ENCODE data around the gene C1orf210.

Gene C1orf210

GRCh38 chr1:43304771-43305300, 19.5 kb upstream of the C1orf210 start:
- Histone ChIP-seq H3K9ac (ENCODE audit: low read depth in 1 of 2, low read length in 2 of 2) (no peak overlapping the region), H3K27me3 (ENCODE audit: control insufficient read depth in 2 of 2, insufficient read depth in 2 of 2, low read length in 2 of 2) (no peaks in the 10 kb centered on the region), H3K4me3 (ENCODE audit: low read length in 2 of 2) (no peak overlapping the region), H3K27ac (ENCODE audit: low read depth in 2 of 2, low read length in 2 of 2) (no peak overlapping the region), H3K36me3 (ENCODE audit: control insufficient read depth in 2 of 2, insufficient read depth in 2 of 2, low read length in 2 of 2) (no peaks in the 10 kb centered on the region), H3K9me3 (ENCODE audit: control insufficient read depth in 2 of 2, low read length in 2 of 2) (no peaks in the 10 kb centered on the region), H3K4me1 (ENCODE audit: control insufficient read depth in 2 of 2, insufficient read depth in 2 of 2, low read length in 2 of 2) (peaks cover 25 to 28% of the 10 kb centered on the region in 2 donors)

GRCh38 chr1:43304314-43304681, 18.9 kb upstream of the C1orf210 start:
- Histone ChIP-seq H3K9me3 (ENCODE audit: control insufficient read depth in 2 of 2, low read length in 2 of 2) (no peaks in the 10 kb centered on the region), H3K9ac (ENCODE audit: low read depth in 1 of 2, low read length in 2 of 2) (peak overlapping the region in 1 of 2 donors; percentile 22), H3K4me1 (ENCODE audit: control insufficient read depth in 2 of 2, insufficient read depth in 2 of 2, low read length in 2 of 2) (peaks cover 25 to 28% of the 10 kb centered on the region in 2 donors), H3K36me3 (ENCODE audit: control insufficient read depth in 2 of 2, insufficient read depth in 2 of 2, low read length in 2 of 2) (no peaks in the 10 kb centered on the region), H3K27me3 (ENCODE audit: control insufficient read depth in 2 of 2, insufficient read depth in 2 of 2, low read length in 2 of 2) (no peaks in the 10 kb centered on the region), H3K4me3 (ENCODE audit: low read length in 2 of 2) (no peak overlapping the region), H3K27ac (ENCODE audit: low read depth in 2 of 2, low read length in 2 of 2) (peak overlapping the region; percentile 81 to 83)

GRCh38 chr1:43303471-43304313, 18.3 kb upstream of the C1orf210 start:
- Histone ChIP-seq H3K27ac (ENCODE audit: low read depth in 2 of 2, low read length in 2 of 2) (peak overlapping the region; percentile 81 to 83), H3K9me3 (ENCODE audit: control insufficient read depth in 2 of 2, low read length in 2 of 2) (no peaks in the 10 kb centered on the region), H3K27me3 (ENCODE audit: control insufficient read depth in 2 of 2, insufficient read depth in 2 of 2, low read length in 2 of 2) (no peaks in the 10 kb centered on the region), H3K4me1 (ENCODE audit: control insufficient read depth in 2 of 2, insufficient read depth in 2 of 2, low read length in 2 of 2) (peaks cover 25 to 28% of the 10 kb centered on the region in 2 donors), H3K9ac (ENCODE audit: low read depth in 1 of 2, low read length in 2 of 2) (peak overlapping the region in 1 of 2 donors; percentile 44), H3K4me3 (ENCODE audit: low read length in 2 of 2) (peak overlapping the region in 1 of 2 donors; percentile 17), H3K36me3 (ENCODE audit: control insufficient read depth in 2 of 2, insufficient read depth in 2 of 2, low read length in 2 of 2) (no peaks in the 10 kb centered on the region)

- peak overlapping the region; percentile 83 for H3K27ac ChIP-seq (ENCODE audit: low read depth in 2 of 2, low read length in 2 of 2)
- peak overlapping the region in 1 of 2 donors; percentile 41 for H3K4me3 ChIP-seq (ENCODE audit: low read length in 2 of 2)
- no peaks in the 10 kb centered on the region for H3K9me3 ChIP-seq (ENCODE audit: control insufficient read depth in 2 of 2, low read length in 2 of 2)
- peak overlapping the region; percentile 26 to 44 for H3K9ac ChIP-seq (ENCODE audit: low read depth in 1 of 2, low read length in 2 of 2)
- H3K27me3 ChIP-seq (ENCODE audit: control insufficient read depth in 2 of 2, insufficient read depth in 2 of 2, low read length in 2 of 2): no peaks in the 10 kb centered on the region
- no peaks in the 10 kb centered on the region for H3K36me3 ChIP-seq (ENCODE audit: control insufficient read depth in 2 of 2, insufficient read depth in 2 of 2, low read length in 2 of 2)
- H3K4me1 ChIP-seq (ENCODE audit: control insufficient read depth in 2 of 2, insufficient read depth in 2 of 2, low read length in 2 of 2): peaks cover 25 to 28% of the 10 kb centered on the region in 2 donors
Measured at GRCh38 chr1:43302721-43303470, 17.5 kb upstream of the C1orf210 start.

- Histone ChIP-seq H3K27me3 (ENCODE audit: control insufficient read depth in 2 of 2, insufficient read depth in 2 of 2, low read length in 2 of 2) (no peaks in the 10 kb centered on the region), H3K4me3 (ENCODE audit: low read length in 2 of 2) (peak overlapping the region in 1 of 2 donors; percentile 41), H3K9me3 (ENCODE audit: control insufficient read depth in 2 of 2, low read length in 2 of 2) (no peaks in the 10 kb centered on the region), H3K36me3 (ENCODE audit: control insufficient read depth in 2 of 2, insufficient read depth in 2 of 2, low read length in 2 of 2) (no peaks in the 10 kb centered on the region), H3K4me1 (ENCODE audit: control insufficient read depth in 2 of 2, insufficient read depth in 2 of 2, low read length in 2 of 2) (peaks cover 25 to 28% of the 10 kb centered on the region in 2 donors), H3K9ac (ENCODE audit: low read depth in 1 of 2, low read length in 2 of 2) (peak overlapping the region; percentile 26 to 34), H3K27ac (ENCODE audit: low read depth in 2 of 2, low read length in 2 of 2) (peak overlapping the region; percentile 73 to 83)
Measured at GRCh38 chr1:43302201-43302600, 16.8 kb upstream of the C1orf210 start.

- no peaks in the 10 kb centered on the region for H3K27me3 ChIP-seq (ENCODE audit: control insufficient read depth in 2 of 2, insufficient read depth in 2 of 2, low read length in 2 of 2)
- peak within 1 kb of the TSS in 1 of 2 donors; percentile 34 for H3K9ac ChIP-seq (ENCODE audit: low read depth in 1 of 2, low read length in 2 of 2)
- no peaks in the 10 kb centered on the region for H3K9me3 ChIP-seq (ENCODE audit: control insufficient read depth in 2 of 2, low read length in 2 of 2)
- peaks cover 29 to 33% of the 10 kb centered on the region in 2 donors for H3K4me1 ChIP-seq (ENCODE audit: control insufficient read depth in 2 of 2, insufficient read depth in 2 of 2, low read length in 2 of 2)
- peak within 1 kb of the TSS in 1 of 2 donors; percentile 17 for H3K4me3 ChIP-seq (ENCODE audit: low read length in 2 of 2)
- H3K36me3 ChIP-seq (ENCODE audit: control insufficient read depth in 2 of 2, insufficient read depth in 2 of 2, low read length in 2 of 2): no peaks in the 10 kb centered on the region
- peak within 1 kb of the TSS; percentile 73 to 83 for H3K27ac ChIP-seq (ENCODE audit: low read depth in 2 of 2, low read length in 2 of 2)
Measured at GRCh38 chr1:43300378-43301094, 15.2 kb upstream of the C1orf210 start, which contains the start of gene TIE1. Gene TIE1 (plus strand): TSS chr1:43300982. CDS start chr1:43301072, 90 bp downstream.

- H3K27ac ChIP-seq (ENCODE audit: low read depth in 2 of 2, low read length in 2 of 2): no peak overlapping the region
- no peak overlapping the region for H3K9ac ChIP-seq (ENCODE audit: low read depth in 1 of 2, low read length in 2 of 2)
- H3K27me3 ChIP-seq (ENCODE audit: control insufficient read depth in 2 of 2, insufficient read depth in 2 of 2, low read length in 2 of 2): no peaks in the 10 kb centered on the region
- no peaks in the 10 kb centered on the region for H3K36me3 ChIP-seq (ENCODE audit: control insufficient read depth in 2 of 2, insufficient read depth in 2 of 2, low read length in 2 of 2)
- no peaks in the 10 kb centered on the region for H3K9me3 ChIP-seq (ENCODE audit: control insufficient read depth in 2 of 2, low read length in 2 of 2)
- no peak overlapping the region for H3K4me3 ChIP-seq (ENCODE audit: low read length in 2 of 2)
- H3K4me1 ChIP-seq (ENCODE audit: control insufficient read depth in 2 of 2, insufficient read depth in 2 of 2, low read length in 2 of 2): peaks cover 35 to 42% of the 10 kb centered on the region in 2 donors
Measured at GRCh38 chr1:43299101-43299500, 13.7 kb upstream of the C1orf210 start.

- no peaks in the 10 kb centered on the region for H3K9me3 ChIP-seq (ENCODE audit: control insufficient read depth in 2 of 2, low read length in 2 of 2)
- peaks cover 30 to 42% of the 10 kb centered on the region in 2 donors for H3K4me1 ChIP-seq (ENCODE audit: control insufficient read depth in 2 of 2, insufficient read depth in 2 of 2, low read length in 2 of 2)
- no peak overlapping the region for H3K4me3 ChIP-seq (ENCODE audit: low read length in 2 of 2)
- no peak overlapping the region for H3K9ac ChIP-seq (ENCODE audit: low read depth in 1 of 2, low read length in 2 of 2)
- H3K36me3 ChIP-seq (ENCODE audit: control insufficient read depth in 2 of 2, insufficient read depth in 2 of 2, low read length in 2 of 2): no peaks in the 10 kb centered on the region
- H3K27ac ChIP-seq (ENCODE audit: low read depth in 2 of 2, low read length in 2 of 2): no peak overlapping the region
- H3K27me3 ChIP-seq (ENCODE audit: control insufficient read depth in 2 of 2, insufficient read depth in 2 of 2, low read length in 2 of 2): no peaks in the 10 kb centered on the region
Measured at GRCh38 chr1:43298055-43298454, 12.7 kb upstream of the C1orf210 start.

- no peaks in the 10 kb centered on the region for H3K27me3 ChIP-seq (ENCODE audit: control insufficient read depth in 2 of 2, insufficient read depth in 2 of 2, low read length in 2 of 2)
- H3K4me3 ChIP-seq (ENCODE audit: low read length in 2 of 2): no peak overlapping the region
- no peaks in the 10 kb centered on the region for H3K36me3 ChIP-seq (ENCODE audit: control insufficient read depth in 2 of 2, insufficient read depth in 2 of 2, low read length in 2 of 2)
- peaks cover 20 to 37% of the 10 kb centered on the region in 2 donors for H3K4me1 ChIP-seq (ENCODE audit: control insufficient read depth in 2 of 2, insufficient read depth in 2 of 2, low read length in 2 of 2)
- H3K9ac ChIP-seq (ENCODE audit: low read depth in 1 of 2, low read length in 2 of 2): no peak overlapping the region
- H3K27ac ChIP-seq (ENCODE audit: low read depth in 2 of 2, low read length in 2 of 2): no peak overlapping the region
- H3K9me3 ChIP-seq (ENCODE audit: control insufficient read depth in 2 of 2, low read length in 2 of 2): no peaks in the 10 kb centered on the region
Measured at GRCh38 chr1:43296207-43296606, 10.8 kb upstream of the C1orf210 start.
